BE2C (cell line): Measurements from ENCODE around the gene KCNQ1OT1.

Source experiments
- DNase-seq: peaks from one replicate; pipeline ENCODE4 v3.0.0-alpha.2; 2020
- H3K27me3 ChIP-seq: fragments of 250-450 bp; sonication (Bioruptor Pico); 2 replicates; pipeline ENCODE4 v1.5.1; 2020; ENCODE audit warnings: mild to moderate bottlenecking
- H3K36me3 ChIP-seq: fragments of 250-450 bp; sonication (Bioruptor Pico); 2 replicates; pipeline ENCODE4 v1.5.1; 2020; ENCODE audit warnings: mild to moderate bottlenecking
- H3K4me1 ChIP-seq: fragments of 250-450 bp; sonication (Bioruptor Pico); 2 replicates; pipeline ENCODE4 v1.5.1; 2020
- H3K4me3 ChIP-seq: 2 replicates; pipeline ENCODE4 v1.5.1; 2011; ENCODE audit warnings: low read depth, low read length
- H3K9me3 ChIP-seq: fragments of 250-450 bp; sonication (Bioruptor Pico); 2 replicates; pipeline ENCODE4 v1.5.1; 2020
- TF ChIP-seq, protein P1 (sequence below): IDR thresholded peaks from 2 replicates; pipeline ENCODE4 v1.5.1; 2012; ENCODE audit warnings: mild to moderate bottlenecking, low read depth, low read length

Gene KCNQ1OT1

DNA sequence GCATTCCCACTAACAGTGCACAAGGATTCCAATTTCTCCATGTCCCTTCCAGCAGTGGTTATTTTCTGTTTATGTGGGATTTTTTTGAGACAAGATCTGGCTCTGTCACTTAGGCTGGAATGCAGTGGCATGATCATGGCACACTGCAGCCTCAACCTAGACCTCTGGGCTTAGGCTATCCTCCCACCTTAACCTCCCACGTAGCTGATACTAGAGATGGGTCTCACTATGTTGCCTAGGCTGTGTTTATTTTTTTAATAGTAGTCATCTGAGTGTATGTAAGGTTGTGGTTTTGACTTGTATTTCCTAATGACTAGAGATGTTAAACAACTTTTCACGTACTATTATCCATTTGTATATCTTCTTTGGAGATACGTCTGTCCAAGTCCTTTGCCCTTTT is 74.6 kb downstream of the KCNQ1OT1 start:
- no peaks in the 10 kb centered on the region for H3K27me3 ChIP-seq
- H3K36me3 ChIP-seq, result no peaks in the 10 kb centered on the region
- TF ChIP-seq, protein P1, sequence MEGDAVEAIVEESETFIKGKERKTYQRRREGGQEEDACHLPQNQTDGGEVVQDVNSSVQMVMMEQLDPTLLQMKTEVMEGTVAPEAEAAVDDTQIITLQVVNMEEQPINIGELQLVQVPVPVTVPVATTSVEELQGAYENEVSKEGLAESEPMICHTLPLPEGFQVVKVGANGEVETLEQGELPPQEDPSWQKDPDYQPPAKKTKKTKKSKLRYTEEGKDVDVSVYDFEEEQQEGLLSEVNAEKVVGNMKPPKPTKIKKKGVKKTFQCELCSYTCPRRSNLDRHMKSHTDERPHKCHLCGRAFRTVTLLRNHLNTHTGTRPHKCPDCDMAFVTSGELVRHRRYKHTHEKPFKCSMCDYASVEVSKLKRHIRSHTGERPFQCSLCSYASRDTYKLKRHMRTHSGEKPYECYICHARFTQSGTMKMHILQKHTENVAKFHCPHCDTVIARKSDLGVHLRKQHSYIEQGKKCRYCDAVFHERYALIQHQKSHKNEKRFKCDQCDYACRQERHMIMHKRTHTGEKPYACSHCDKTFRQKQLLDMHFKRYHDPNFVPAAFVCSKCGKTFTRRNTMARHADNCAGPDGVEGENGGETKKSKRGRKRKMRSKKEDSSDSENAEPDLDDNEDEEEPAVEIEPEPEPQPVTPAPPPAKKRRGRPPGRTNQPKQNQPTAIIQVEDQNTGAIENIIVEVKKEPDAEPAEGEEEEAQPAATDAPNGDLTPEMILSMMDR, result no peak
- H3K4me1 ChIP-seq, result no peaks in the 10 kb centered on the region
- no peak for DNase-seq
- no peak overlapping the region for H3K4me3 ChIP-seq
- no peaks in the 10 kb centered on the region for H3K9me3 ChIP-seq

- H3K9me3 ChIP-seq, result no peaks in the 10 kb centered on the region
- no peaks in the 10 kb centered on the region for H3K27me3 ChIP-seq
- no peaks in the 10 kb centered on the region for H3K4me1 ChIP-seq
- TF ChIP-seq, protein P1, result no peak
- no peaks in the 10 kb centered on the region for H3K36me3 ChIP-seq
- H3K4me3 ChIP-seq, result no peak overlapping the region
- no peak for DNase-seq
These were observed 77.9 kb downstream of the KCNQ1OT1 start for GRCh38 chr11:2621894-2622293.

DNA sequence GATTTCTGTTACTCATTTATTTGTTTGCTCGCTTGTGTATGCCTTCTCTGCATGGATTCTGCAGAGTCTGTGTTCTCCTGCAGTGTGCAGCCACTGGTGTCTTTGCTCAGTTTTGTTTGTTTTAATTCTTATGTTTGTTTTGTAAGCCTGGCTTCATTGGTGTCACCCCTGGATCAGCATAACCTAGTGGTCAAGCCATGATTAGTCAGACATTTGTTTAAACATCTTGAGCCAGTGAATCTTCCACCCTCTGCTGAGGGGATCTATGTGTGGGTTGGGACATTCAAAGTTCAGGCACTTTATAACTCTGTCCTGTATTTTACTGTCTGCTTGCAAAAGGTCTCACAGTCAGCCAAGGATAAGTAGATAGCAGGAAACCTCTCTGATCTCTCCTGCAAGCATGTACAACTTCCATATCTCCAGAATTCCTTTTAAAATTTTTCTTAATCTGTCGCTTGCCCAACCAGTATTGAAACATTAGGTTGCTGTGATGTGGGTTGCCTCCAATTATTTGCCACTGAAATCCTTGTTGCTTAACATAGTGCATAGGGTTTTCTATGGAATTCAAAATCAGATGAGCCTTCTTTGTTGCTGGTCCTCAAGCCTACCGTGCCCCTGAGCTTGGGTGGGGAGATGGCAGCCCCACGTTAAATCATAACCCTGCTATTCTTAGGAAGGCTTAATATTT is 86.8 kb downstream of the KCNQ1OT1 start:
- DNase-seq, result no peak
- Histone ChIP-seq H3K4me3 (no peak overlapping the region), H3K36me3 (no peaks in the 10 kb centered on the region), H3K9me3 (no peaks in the 10 kb centered on the region), H3K27me3 (no peaks in the 10 kb centered on the region), H3K4me1 (no peaks in the 10 kb centered on the region)
- TF ChIP-seq, protein P1, result no peak

GRCh38 chr11:2609345-2609744 is 90.4 kb downstream of the KCNQ1OT1 start:
- Histone ChIP-seq H3K4me3 (no peak overlapping the region), H3K4me1 (no peaks in the 10 kb centered on the region), H3K9me3 (no peaks in the 10 kb centered on the region), H3K36me3 (no peaks in the 10 kb centered on the region), H3K27me3 (no peaks in the 10 kb centered on the region)
- TF ChIP-seq, protein P1, result no peak
- no peak for DNase-seq

DNA sequence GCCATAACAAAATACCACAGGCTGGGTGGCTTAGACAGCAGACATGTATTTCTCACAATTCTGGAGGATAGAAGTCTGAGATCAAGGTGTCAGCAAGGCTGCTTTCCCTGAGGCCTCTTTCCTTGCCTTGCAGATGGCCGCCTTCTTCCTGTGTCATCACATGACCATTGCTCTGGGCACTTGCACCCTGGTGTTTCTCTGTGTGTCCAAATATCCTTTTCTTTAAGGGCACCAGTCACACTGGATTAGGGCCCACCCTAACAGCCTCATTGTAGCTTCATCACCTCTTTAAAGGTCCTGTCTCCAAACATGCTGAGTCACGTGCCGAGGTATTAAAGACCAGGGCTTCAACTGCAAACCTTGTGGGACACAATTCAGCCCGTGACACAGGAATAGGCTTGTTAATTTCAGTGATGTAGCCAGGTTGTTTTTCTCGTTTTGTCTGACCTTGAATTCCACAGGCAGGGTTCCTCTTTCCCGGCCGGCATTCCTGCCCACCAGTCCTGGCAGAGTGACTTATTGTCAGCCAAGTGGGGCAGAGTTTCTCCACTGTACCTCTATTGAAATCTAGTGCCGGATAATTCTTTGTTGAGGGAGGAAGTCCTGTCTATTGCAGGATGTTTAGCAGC is 100.1 kb downstream of the KCNQ1OT1 start:
- no peaks in the 10 kb centered on the region for H3K4me1 ChIP-seq
- H3K36me3 ChIP-seq, result no peaks in the 10 kb centered on the region
- DNase-seq, result no peak
- no peaks in the 10 kb centered on the region for H3K9me3 ChIP-seq
- TF ChIP-seq, protein P1, result no peak
- no peak overlapping the region for H3K4me3 ChIP-seq
- H3K27me3 ChIP-seq, result no peaks in the 10 kb centered on the region

- H3K4me3 ChIP-seq, result no peak overlapping the region
These were observed 104.6 kb downstream of the KCNQ1OT1 start for GRCh38 chr11:2595204-2595603.

More at GRCh38 chr11:2595204-2595603, 104.6 kb downstream of the KCNQ1OT1 start:
- Histone ChIP-seq H3K27me3 (no peaks in the 10 kb centered on the region), H3K4me1 (no peaks in the 10 kb centered on the region), H3K36me3 (no peaks in the 10 kb centered on the region), H3K9me3 (no peaks in the 10 kb centered on the region)
- TF ChIP-seq, protein P1, result no peak
- DNase-seq, result no peak
